IPS-18c (cell line): ENCODE data around the gene RPL31.

Experiments
- H3K4me3 ChIP-seq: 2 replicates; pipeline ENCODE4 v1.7.0; 2013; ENCODE audit warnings: low read depth, mild to moderate bottlenecking, low read length, moderate library complexity; ENCODE audit not compliant: insufficient read depth
- H3K9me3 ChIP-seq: one replicate; pipeline ENCODE4 v1.6.1; 2013; ENCODE audit warnings: mild to moderate bottlenecking, low read length, moderate library complexity; ENCODE audit not compliant: control insufficient read depth, insufficient read depth

Gene RPL31

GRCh38 chr2:101001691-101002561 is at the start of gene RPL31:
Gene RPL31, plus strand, starts transcription at chr2:101002289. Its CDS starts 413 bp downstream, at chr2:101002702.
- peak within 1 kb of the TSS; percentile 96 for H3K4me3 ChIP-seq

GRCh38 chr2:100952512-100952911 is 49.6 kb upstream of the RPL31 start:
- no peak overlapping the region for H3K4me3 ChIP-seq
- no peaks in the 10 kb centered on the region for H3K9me3 ChIP-seq

More at GRCh38 chr2:101001691-101002561, at the start of gene RPL31:
- H3K9me3 ChIP-seq = no peaks in the 10 kb centered on the region

DNA sequence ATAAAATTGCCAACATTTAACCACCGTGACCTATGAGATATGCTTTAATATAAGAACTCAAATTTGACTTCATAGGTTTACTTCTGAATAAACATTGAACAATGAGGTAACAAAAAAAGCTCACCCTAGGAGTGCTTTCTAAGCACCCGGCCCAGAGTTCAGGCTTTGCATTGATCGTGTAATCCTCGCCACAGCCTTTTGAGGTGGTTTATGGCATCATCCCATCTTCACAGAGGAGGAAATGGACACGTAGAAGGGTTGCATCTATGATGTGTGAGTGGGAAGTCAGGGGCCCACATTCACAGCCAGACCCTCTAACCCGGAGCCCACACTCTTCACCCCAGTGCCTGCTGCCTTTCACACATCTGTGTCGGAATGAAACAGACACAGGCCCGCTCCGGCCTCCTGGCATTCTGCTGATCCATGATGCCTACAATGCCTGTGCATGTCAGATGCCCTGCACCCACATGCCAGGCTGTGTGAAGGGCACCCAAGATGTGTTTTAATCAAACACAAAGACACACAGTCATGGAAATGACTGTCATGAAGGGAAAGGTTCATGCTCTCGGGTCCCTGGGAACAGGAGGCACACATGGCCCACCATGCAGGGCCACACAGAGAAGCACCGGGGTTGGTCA is 48.6 kb upstream of the RPL31 start:
- Histone ChIP-seq H3K4me3 (no peak overlapping the region), H3K9me3 (no peaks in the 10 kb centered on the region)

- Histone ChIP-seq H3K9me3 (no peaks in the 10 kb centered on the region), H3K4me3 (no peak overlapping the region)
These were observed 48.1 kb upstream of the RPL31 start for GRCh38 chr2:100954044-100954420.

DNA sequence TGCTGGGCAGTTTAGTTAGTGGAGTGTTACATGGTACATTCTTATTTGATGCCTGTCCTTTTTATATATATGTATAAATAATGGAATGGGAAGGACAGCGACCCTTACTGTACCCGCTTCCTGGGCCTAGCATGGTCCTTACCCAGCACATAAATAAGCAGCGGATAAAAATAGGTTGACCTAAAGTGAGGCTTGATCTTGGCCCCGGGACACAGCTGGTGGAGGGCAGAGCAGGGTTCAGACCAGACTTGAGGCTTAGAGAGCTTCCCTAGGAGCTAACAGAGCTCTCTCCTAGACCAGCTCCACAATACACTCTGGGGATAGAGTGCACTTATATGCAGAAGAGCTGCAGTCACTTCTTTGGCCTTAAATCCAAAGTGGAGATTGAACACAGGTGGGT is 46.9 kb upstream of the RPL31 start:
- no peaks in the 10 kb centered on the region for H3K9me3 ChIP-seq
- no peak overlapping the region for H3K4me3 ChIP-seq

DNA sequence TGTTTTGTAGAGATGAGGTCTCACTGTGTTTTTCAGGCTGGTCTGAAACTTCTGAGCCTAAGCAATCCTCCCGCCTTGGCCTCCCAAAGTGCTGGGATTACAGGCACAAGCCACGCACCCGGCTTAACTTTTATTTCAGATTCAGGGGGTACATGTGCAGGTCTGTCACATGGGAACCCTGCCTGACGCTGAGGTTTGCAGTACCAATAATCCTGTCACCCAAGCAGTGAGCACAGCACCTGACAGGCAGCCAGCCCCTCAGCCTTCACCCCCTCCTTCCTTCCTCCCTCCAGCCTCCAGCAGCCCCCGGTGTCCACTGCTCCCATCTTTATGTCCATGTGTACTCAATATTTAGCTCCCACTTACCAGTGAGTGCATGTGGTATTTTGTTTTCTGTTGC is 46.0 kb upstream of the RPL31 start:
- H3K4me3 ChIP-seq = no peak overlapping the region
- H3K9me3 ChIP-seq = no peaks in the 10 kb centered on the region

GRCh38 chr2:100957996-100958653 is 44.0 kb upstream of the RPL31 start:
- Histone ChIP-seq H3K4me3 (no peak overlapping the region), H3K9me3 (no peaks in the 10 kb centered on the region)

- no peaks in the 10 kb centered on the region for H3K9me3 ChIP-seq
- H3K4me3 ChIP-seq = no peak overlapping the region
These were observed 42.7 kb upstream of the RPL31 start for GRCh38 chr2:100959225-100959880.

DNA sequence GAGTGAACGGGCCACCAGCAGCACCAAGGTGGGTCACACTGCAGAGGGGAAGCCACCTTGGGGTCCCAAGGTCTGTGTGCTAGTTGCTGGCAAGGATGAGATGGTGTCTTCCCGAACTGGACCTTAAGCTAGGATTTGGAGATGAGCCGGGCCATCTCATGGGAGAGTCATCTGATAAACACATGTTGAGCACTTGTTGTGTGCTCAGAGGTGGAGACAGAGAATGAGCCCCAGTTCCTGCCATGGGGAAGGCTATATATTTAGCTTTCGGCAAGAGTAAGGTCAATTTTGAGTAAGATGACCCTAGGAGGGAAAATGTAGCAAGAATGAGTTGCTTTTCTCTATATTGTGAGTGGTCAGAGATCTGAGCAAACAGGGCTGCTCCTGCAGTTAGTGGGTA is 41.4 kb upstream of the RPL31 start:
- H3K4me3 ChIP-seq = no peak overlapping the region
- H3K9me3 ChIP-seq = no peaks in the 10 kb centered on the region

GRCh38 chr2:100962366-100963025 is 39.6 kb upstream of the RPL31 start:
- no peak overlapping the region for H3K4me3 ChIP-seq
- no peaks in the 10 kb centered on the region for H3K9me3 ChIP-seq

DNA sequence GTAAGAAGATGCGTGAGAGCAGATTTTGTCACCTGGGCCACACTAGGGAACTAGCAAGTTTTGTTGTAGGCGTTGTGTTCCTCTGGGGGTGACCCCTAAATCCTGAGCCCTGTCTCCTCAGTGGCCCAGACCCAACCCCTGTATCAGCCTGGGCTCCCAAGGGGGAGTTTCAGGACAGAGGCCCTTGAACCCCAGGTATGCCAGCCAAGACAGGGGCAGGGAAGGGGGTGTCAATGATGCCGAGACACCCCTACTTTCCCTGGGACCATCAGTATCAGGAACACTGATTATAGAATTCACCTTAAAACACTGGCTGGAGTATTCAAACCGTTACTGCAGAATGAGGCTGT is 39.1 kb upstream of the RPL31 start:
- H3K4me3 ChIP-seq = no peak overlapping the region
- no peaks in the 10 kb centered on the region for H3K9me3 ChIP-seq

DNA sequence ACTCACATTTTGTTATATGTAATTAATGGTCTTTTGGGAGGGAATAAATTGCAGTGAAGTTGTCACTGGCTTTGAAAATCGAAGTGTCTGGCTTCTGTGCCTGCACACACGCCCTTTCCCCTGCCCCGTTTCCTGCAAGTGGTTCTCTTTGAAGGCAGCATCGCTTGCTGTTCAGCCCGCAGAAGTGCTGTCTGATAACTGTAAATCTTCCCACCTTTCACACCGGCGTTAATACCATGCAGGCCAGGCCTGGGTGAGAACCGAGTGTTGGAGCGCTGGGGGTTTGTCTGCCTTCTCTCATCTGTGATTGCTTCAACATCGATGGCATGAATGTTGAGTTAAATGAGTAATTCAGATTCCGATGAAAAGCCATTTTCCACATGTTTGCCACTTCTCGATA is 37.9 kb upstream of the RPL31 start:
- H3K9me3 ChIP-seq = no peaks in the 10 kb centered on the region
- no peak overlapping the region for H3K4me3 ChIP-seq

GRCh38 chr2:100964681-100965169 is 37.4 kb upstream of the RPL31 start:
- H3K4me3 ChIP-seq = no peak overlapping the region
- H3K9me3 ChIP-seq = no peaks in the 10 kb centered on the region

- no peak overlapping the region for H3K4me3 ChIP-seq
- H3K9me3 ChIP-seq = no peaks in the 10 kb centered on the region
These were observed 36.5 kb upstream of the RPL31 start for GRCh38 chr2:100965596-100965995.

- H3K4me3 ChIP-seq = no peak overlapping the region
- H3K9me3 ChIP-seq = no peaks in the 10 kb centered on the region
These were observed 34.4 kb upstream of the RPL31 start for GRCh38 chr2:100967716-100968115.

DNA sequence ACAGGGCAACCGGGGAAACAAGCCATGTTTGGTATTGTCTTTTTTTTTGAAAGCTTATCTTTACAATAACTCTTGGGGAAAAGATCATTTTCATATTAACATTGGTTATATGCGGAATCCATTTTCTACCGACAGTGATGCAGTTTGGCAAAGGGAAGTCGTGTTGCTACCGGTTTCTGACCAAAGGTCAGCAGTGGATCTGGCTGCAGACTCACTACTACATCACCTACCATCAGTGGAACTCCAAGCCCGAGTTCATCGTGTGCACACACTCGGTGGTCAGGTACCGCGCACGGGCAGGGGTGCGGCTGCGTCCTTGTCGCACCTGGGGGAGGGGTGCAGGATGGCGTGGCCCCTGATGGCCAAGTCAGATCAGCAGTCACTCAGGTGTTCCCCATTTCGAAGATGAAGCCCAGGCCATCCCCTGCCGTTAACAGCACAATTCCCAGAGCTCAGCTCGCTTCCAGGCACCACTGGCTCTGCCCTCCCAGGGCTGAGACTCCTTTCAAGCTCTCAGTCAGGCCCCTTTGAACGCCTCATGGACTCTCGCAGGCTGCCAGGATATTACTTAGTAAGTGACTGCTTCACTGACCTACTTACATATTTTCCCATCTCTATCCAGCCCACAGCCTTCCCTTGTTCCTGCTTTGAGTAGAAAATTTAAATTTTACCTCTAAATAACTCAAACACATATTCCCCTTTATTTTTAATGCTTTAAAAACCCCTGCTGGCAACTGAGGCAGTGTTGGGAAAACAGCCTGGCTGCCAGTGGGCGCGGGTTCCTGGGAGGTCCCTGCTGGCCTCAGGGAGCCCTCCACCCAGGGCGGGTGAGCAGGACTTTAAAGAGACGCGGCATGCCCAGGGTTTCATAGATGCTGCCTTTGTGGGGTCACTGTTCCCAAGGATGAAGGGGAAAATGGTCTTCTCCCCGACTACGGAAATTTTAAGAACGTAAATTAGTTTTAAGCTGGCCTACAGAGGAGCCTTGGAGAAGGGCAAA is 33.6 kb upstream of the RPL31 start:
- no peak overlapping the region for H3K4me3 ChIP-seq
- no peaks in the 10 kb centered on the region for H3K9me3 ChIP-seq
